ENCODE results near the gene CNST.
A peak's percentile ranks its signal among the peaks of the same experiment; 100 is the strongest.
"Not testable (repeated sequence)": the region's sequence is repeated elsewhere in the genome, so short reads cannot be mapped to it uniquely, and the experiment has no call there.

Gene CNST

DNA sequence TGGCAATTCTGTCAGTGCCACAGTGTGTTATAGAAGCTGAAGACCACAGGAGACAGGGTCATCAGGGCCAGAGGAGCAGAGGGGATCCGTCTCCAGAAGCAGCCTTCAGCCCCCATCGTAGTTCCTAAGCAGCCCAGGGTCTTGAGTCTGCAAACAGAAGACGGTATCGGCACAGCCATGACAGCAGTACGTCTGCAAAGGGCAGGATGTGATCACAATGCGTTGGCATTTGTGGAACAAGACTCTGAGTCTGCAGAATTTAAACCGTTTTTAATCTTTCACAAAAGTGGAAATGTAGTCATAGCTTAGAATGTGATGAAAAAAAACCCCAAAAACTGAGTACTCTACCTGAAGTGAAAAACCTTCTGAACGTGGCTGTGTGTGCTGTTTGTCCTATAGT lies 113.9 kb downstream of the CNST start:
- DNase-seq, result no peak

DNA sequence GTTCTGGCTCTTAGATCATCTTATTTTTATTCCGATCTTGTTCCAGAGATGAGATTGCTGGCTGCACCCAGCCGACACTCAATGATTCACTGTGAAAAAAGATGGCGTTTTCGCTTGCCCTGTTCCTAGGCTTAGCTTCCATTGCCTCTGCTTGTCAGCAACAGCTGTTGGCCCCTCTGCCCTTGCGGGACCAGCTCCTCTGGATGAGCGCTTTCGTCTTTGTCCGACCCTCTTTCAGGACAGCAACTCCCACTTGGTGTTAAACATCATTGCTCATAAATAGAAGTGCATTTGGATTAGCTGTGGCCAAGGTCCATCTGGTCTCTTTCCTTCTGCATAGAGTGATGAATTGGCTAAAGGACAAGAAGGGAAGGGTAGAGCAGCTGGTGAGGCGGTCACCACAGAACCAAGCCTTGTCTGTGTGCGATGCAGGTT lies 114.5 kb downstream of the CNST start:
- no peak for DNase-seq

DNA sequence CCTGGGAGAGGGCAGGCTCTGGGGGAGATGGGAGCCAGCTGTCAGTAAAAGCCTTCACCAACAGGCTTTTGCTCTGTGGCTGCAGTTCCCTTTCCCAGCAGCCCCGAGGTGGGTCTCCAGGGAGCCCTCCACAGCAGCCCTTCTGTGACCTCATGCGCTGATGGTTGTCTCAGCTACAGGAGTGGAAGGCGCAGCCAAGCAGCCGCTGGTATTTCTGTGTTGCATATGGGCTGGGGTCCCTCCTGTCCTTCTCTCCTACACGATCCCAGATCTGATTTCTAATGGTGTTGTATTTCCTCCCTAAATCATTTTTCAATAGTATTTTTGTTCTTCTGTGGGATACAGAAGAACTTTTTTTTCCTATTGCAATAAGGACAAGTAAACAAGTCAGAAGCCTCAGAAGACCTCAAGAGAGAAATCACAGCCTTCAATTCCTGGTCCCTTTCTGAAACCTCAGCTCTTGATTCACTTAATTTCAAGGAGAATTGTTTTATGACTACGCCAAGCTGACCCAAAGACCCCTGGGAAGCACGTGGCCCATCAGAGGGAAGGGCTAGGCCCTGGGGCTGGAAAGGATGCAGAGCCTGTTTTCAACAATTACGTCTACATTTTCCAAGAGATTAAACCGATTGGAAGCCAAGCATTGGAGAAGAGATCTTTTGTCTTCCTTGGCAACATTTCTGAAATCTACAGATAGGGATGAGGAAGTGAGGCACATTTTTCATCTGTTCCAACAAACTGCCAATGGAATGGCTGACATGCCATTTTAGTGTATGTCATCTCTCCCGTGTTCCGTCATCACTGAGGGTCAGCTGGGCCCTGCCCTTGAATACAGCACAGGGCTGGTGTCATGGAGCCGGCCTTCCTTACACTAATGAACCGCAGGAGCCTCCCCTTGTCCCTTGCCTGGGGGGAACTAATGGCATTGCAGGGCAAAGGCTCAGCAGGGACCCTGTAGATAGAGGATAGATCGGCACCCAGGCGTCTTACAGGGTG lies 115.9 kb downstream of the CNST start:
- no peak for DNase-seq

DNA sequence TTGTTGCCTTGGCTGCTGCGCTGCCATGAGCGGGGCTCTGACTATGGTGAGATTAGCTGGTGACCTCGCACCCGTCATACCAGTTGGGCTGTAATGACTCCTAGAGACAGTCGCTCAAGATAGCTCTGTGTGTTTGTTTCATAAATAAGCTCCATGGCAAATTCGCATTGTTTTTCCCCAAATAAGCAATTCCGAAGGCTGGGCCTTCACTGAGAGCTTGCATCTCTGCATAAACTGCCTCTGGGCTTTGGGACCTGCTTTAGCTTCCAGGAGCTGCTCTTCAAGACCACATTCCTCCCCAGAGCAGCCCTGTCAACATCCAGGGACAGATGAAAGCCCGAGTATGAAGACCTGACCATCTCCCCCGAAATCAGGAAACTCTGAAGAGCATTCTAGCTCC lies 117.3 kb downstream of the CNST start:
- DNase-seq, result no peak

- DNase-seq, result no peak
Observed at GRCh38 chr1:246687002-246687401, 120.7 kb downstream of the CNST start.

DNA sequence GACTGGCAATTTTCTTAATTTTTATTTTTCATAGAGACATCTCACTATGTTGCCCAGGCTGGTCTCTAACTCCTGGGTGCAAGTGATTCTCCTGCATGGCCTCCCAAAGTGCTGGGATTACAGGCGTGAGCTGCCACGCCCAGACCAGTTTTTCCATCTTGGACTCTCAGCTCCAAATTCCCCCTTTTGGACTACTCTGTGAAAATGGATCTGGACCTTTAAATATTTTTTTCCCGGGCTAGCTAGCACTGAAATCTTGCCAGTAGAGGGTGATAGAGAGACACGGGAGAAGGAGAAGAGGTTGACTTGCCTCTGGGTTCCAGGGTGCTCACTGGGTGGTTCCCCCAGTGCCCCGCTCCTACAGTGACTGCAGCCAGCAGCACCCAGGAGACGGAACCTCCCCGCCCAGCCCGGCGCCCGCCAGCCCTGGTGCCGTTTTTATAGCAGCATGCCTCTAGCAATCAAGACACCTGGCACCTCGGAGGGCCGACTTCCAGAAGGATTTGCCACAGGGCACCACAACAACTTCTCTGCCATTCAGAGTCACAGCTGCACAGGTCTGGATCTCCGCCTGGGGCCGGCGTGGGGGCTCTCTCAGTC lies 123.3 kb downstream of the CNST start:
- DNase-seq, result peak; percentile 91

DNA sequence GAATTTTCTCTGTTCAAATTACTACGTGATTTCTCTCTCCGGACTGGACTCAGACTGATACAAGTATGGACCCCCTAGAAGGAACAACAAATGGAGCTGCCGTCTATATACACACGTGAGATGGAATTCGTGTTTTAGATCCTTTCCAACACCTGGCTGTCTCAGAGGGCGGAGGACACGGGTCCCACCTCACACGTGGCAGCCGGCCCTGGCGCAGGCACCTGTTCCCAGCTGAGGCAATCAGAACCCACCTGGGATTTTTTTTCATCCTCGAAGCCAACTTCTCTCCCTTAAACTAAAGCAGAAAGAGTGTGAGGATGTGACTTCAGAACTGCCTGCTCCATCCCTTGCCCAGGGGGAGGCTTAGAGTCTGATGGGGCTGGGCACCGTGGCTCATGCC lies 123.8 kb downstream of the CNST start:
- DNase-seq, result no peak

DNA sequence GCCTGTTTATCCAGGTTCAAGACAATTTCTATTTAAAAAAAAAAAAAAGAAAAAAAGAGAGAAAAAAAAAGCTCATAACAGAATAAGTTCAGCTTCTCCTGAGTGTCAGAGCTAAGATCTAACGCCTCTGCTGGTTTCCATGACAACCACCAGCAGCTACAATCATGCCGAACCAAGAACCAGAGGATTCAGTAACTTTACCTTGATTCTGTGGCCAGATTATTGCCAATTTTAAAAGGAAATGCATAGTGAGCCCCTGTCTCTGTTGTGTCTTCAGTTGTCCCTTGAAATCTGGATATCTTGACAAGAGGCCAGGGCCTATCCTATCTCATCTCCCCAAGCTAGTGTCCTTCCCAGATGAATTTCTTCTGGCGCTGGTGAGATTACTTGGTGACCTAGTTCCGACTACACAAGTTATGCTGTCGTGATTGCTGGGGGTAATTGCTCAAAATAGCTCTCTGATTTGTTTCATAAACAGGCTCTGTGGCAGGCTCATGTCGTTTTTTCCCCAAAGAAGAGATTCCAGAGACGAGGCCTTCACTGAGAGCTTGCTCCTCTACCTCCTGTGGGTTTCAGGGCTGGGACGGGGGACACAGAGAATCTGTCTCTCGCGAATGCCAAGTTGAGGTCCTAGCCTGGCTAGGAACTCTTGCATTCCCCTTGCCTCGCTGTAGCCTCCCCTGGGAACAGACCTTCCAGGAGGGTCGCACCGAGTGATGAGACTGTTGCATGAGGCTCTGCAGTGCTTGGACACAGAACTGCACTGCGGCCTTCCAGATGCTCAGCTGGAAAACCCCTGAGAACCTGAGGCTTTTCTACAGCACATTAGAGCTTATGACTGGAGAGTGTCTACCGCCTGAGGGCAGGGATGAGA lies 125.6 kb downstream of the CNST start:
- DNase-seq, result peak; percentile 52

GRCh38 chr1:246694213-246694895 lies 128.1 kb downstream of the CNST start:
- peak; percentile 77 for DNase-seq

DNA sequence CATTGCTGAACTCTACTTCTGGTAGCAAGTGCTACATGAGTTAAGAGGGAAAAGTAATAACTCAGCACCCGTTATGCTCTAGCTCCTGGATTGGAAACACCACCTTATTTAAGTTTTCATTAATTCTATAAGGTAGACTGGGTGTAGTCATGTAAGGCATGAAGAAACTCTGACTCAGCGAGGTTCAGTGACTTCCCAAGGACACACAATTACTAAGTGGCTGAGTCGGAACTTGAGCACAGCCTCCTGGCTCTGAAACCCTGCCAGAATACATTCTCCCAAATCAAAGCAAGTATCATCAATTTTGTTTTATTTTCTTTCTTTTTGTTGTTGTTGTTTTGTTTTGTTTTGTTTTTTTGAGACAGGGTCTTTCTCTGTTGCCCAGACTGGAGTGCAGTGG lies 128.9 kb downstream of the CNST start:
- DNase-seq, result no peak

- no peak for DNase-seq
Observed at GRCh38 chr1:246695666-246696065, 129.4 kb downstream of the CNST start.

DNA sequence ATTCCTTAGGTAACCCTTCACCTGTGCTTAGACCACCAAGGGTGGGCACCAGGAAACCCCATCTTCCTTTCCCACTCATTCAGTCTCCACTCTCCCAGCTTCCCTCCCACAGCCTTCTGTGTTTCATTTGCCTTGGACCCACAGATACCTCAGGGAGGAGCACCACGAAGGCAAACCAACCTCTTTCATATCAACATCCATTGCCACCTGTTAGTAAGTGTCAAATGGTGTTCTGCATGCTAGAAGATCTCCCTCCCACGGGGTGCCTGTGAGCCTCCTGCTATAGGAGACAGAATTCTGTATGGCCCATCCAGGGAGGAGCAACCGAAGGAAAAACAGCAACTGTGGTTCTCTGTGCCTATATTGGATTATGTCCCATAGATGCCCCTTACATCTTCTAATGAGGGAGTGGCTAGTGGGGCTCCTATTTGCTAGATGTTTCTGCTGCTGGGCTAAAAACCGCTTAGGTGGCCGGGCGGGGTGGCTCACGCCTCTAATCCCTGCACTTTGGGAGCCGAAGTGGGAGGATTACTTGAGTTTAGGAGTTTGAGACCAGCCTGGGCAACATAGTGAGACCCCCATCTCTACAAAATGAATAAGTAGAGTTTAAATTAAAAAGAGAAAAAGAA lies 132.3 kb downstream of the CNST start:
- DNase-seq, result no peak

DNA sequence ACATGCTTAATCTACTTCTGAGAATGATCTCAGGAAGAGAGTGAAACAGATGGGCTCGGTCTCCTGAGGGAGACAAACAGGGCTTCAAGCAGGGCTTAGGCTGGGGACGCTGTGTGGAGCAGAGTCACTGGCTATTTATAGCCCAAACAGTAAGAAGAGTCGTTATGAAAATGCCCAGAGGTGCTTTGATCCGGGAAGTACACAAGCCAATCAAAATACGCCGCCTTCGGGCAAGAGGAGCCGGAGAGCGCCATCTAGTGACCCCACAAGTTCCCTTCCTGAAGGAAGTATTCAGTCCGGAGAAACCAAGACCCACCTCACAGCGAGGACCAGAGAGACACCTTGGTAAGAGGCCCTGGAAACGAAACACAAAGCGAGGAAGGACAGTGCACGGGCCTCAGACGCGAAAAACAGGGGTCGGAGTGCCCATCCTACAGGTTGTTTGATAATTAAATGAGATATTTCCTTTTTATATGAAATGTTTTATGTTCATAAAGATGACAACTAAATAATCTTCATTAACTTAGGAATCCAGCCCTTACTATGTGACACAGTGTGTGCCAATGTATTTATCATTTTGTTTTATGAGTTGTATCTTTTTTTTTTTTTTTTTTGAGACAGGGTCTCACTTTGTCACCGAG lies 133.0 kb downstream of the CNST start:
- DNase-seq, result peak; percentile 96

DNA sequence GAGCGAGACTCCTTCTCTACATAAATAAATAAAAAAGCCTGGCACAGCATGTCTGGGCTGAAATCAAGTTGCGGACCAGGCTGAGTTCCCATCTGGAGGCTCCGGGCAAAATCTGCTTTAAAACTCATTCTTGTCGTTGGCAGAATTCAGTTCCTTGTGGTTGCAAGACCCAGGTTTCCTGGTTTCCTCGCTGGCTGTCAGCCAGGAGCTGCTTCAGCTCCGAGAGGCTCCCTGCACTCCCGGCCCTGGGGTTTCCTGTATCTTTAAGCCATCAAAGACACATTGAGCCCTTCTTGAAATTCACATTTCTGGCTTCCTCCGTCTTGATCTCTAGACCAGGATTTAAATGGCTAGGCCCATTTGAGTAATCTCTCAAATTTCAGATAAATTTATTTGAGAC lies 137.3 kb downstream of the CNST start:
- DNase-seq, result peak; percentile 72

GRCh38 chr1:246705368-246705767 lies 139.1 kb downstream of the CNST start:
- peak; percentile 33 for DNase-seq

DNA sequence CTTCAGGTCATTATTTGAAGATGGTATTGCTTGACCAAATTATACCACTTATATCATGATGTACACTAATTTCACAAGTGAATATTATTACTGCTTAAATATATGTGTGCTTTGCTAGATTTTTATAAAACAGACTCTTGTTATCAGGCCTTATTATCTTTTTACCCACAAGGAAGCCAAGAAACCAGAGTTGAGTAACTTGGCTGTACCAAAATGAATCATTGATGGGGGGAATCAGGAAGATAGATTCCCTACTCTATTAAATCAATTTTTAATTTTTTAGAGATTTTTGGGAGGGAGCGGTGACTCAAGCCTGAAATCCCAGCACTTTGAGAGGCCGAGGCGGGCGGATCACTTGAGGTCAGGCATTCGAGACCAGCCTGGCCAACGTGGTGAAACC lies 141.9 kb downstream of the CNST start:
- peak; percentile 75 for DNase-seq

DNA sequence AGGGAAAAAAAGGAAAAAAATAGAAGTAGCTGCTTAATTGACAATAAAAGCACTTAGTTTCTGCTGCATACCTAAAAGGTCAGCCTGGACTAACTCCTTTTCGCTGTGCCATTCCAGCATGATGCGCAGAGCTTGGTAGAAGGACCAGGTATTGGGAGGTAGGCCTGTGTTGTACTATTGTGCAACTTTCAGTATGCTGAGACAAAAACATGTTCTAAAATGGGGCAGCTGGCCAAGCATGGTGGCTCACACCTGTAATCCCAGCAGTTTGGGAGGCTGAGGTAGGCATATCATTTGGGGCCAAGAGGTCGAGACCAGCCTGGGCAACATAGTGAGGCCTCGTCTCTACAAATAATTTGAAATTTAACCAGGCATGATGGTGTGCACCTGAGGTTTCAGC lies 142.9 kb downstream of the CNST start:
- DNase-seq, result no peak

- peak; percentile 62 for DNase-seq
Observed at GRCh38 chr1:246709835-246710234, 143.6 kb downstream of the CNST start.

- no peak for DNase-seq
Observed at GRCh38 chr1:246711548-246712003, 145.3 kb downstream of the CNST start.

DNA sequence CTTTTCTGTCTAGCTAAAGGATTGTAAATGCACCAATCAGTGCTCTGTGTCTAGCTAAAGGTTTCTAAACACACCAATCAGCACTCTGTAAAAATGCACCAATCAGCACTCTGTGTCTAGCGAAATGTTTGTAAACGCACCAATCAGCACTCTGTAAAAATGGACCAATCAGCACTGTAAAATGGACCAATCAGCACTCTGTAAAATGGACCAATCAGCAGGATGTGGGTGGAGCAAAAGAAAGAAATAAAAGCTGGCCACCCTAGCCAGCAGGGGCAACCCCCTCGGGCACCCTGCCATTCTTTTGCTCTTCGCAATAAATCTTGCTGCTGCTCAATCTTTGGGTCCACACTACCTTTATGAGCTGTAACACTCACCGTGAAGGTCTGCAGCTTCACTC lies 146.2 kb downstream of the CNST start:
- not testable (repeated sequence) for DNase-seq

All from hematopoietic multipotent progenitor cell treated with erythropoietin and hydrocortisone succinate and interleukin-3 and kit ligand, for 4 days (in vitro differentiated cells).